Activated CD4-positive, alpha-beta T cell treated with anti-CD3 and anti-CD28 coated beads, Interleukin-2, amount 50 U/mL, for 16 hours (primary cell): Measurements from ENCODE around the gene MRPL54.

ENCODE experiments used
- DNase-seq: peaks from one replicate; pipeline ENCODE4 v3.0.0-alpha.2; 2020

The MRPL54 gene

DNA sequence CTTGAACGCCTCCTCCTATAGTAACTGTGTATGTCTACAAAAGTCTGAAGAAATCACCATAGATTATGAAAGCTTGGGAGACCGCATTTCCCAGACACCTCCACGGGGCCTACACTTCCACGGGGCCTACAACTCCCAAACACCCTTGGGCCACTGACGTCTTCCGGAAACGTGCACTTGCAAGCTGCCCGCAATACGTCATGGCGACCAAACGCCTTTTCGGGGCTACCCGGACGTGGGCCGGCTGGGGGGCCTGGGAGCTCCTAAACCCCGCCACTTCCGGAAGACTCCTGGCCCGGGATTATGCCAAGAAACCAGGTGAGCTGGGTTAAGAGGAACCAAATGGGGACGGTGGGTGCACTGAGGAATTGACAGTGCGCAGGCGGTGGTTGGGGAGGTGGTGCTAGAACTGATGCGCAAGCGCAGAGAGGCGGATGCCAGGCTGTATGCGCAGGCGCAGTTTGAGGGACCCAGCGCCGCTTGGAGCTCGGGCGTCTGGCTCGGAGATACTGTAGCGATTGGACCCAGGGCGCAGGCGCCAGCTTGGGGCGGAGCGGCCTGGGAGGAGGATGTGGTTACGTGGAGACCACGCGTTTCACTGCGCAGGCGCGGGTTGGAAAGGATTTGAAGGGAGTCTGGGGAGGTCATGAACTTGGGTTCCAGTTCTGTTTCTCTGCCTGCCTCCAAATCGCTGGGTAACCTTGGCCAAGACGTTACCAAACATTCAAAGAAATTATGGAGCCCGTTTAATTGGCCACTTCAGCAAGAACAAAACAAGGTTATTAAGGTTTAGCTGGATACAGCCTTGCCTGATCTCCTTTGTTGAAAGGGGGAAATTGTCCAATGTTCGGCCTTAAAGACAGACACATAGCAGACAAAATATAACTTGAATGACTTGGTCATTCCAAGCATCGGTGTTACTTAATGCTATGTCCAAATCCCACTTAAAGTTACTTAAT lies at the start of gene MRPL54:
Gene MRPL54 (plus strand): TSS at position 182 of the 959 bp plus-strand sequence. CDS start 19 bp downstream, at position 201.
- peak; percentile 100 for DNase-seq

DNA sequence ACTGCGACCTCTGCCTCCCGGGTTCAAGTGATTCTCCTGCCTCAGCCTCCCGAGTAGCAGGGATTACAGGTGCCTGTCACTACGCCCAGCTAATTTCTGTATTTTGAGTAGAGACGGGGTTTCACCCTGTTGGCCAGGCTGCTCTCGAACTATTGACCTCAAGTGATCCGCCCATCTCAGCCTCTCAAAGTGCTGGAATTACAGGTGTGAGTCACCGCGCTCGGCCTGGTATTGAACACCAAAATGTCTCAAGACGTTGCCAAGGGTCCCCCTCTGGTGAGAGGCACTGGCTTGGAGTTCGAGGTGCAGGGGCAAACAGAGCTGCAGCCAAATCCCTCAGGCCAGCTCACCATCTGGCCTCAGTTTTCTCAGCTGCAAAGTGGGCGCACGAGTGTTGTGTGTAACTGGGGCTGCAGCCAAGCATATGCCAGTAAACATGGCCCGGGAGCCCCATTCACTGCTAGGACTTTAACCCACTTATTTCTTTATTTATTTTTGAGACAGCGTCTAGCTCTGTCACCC lies 46.3 kb upstream of the MRPL54 start:
- DNase-seq = no peak

DNA sequence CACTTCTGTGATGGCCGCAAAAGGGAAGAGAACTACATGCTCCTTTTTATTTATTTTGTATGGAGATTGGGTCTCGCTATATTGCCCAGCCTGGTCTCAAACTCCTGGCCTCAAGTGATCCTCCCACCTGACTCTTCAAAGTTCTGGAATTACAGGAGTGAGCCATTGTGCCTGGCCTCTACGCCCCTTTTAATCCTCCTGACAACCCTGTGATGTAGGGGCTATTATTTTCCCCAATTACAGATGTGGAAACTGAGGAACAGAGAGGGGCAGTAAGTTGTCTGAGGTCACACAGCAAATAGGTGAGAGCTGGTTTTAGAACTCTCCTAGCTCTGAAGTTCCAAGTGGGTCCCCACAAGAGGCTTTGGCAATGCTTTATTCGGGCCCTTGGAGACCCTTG lies 42.6 kb upstream of the MRPL54 start:
- no peak for DNase-seq

DNA sequence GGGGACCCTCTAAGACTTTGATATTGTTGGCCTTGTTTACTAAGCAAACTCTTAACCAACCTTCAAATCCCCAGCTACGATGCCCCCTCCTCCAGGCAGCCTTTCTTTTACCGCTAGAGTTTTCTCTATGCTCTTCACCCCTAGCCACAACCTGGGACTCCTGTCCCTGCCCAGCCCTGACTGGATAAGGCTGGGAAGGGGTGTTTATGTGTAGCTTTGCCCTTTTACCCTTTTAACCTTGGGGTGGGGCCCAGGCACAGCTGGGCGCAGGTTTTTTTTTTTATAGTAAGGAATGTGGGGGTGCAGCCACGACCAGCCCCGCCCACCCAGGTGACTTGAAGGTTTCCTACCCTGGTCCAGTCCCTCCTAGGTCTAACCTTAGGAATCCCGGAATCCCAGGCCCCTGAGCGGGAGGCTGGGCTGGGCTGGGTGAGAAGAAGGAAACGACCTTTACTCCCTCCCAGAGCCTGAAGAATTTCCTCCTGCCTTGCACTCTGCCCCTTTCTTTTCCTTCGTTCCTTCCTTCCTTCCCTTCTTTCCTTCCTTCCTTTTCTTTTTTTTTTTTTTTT lies 42.0 kb upstream of the MRPL54 start:
- no peak for DNase-seq

DNA sequence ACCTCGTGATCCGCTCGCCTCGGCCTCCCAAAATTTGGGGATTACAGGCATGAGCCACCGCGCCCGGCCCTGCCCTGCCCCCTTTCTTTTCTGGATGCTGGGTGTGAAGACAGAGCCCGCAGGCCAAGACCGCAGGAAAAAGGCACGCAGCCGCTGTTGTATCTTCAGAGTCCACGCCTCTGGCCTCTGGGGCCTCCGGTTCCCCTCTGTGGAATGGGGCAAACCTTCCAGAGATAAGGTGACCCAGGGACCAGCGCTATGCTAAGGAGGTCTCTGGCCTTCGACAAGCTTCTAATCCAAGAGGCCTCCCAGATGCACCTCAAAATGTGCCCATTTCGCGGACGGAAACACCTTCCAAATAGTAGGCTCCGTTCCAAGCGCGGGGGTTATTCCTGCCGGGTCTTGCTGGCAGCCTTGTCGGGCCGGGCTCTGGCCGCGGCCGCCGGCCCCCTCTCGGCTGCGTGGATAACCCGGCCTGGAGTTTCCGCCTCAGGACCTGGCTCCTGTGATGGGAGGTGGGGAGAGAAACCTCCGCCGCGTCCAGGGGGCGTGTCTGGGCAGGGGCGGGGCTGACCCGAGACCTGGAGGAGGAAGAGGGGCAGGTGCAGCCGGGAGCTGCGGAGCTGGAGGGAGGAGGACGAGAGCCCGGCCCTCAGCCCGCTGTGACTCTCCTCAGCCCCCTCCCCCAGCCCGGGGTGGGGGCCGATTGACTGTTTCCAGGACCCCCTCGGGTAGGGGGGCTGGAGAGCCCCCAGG lies 41.2 kb upstream of the MRPL54 start:
- peak; percentile 81 for DNase-seq

DNA sequence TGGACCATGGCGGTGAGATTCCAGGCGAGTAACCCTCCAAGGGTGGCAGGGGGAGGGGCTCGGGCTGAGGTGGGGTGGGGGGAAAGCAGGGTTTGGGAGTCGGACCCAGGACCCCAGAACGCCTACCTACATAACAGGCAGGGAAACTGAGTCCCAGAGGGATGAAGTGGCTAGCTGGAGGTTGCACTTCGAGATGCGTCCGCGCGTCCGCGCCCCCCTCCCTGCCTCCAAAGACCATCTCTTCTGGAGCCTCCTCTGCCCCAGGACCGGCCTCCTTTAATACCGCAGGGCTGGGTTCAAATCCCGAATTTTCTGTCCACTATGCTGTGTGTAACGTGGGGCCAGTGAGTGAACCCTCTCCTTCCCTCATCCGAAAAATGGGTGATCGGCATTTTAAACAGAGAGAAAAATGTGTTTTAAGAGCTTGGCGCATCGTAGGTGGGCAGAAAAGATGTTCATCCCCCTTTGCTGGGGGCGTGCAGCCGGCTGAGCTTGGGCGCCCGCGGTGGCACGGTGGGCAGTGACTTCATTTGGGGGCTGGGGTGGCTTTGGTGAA lies 40.5 kb upstream of the MRPL54 start:
- no peak for DNase-seq

DNA sequence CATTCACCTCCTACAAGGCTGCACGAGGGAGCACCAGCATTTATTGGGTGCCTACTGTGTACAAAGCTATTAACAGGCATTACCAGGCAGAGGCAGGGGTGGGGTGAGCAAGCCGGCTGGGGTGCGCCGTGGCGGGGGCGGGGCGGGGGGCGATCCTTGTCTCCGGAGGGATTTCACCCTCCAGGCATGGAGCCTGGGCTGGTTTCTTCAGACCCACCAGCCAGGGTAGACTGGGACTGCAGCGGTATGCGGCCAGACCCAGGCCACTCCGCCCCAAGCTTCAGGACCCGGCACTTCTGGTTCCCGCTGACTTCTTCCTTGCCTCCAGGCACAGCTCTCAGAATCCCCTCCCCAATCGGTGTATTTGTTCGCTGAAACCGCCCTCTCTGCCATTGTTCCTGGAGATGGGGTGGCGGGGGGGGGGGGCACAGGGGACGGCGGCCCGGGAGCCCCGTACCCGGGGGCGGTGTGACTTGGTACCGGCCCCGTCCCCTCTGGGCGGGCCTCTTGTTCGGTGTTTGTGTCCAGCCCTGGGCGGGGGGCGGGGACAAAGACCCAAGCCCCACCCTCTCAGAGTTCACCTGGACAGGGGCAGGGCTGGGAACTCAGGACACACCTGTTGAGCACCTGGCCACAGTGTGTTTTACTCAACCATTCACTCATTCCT lies 39.9 kb upstream of the MRPL54 start:
- DNase-seq = no peak

DNA sequence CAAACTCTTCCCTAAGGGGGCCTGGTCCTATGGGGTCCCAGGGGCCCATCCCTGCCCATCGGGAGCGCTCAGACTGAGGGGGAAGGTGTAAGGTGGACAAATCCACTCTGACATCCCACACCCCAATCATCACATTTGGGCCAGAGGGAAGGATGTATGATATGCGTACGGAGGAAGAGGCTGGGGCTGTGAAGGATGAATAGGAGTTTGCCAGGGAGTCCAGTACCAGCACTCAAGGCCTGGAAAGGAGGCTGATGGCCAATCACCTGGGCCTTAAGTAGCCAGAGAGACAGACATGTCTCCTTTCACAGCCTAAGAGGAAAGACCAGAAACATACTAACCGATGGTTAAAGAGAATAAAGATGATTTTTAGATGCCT lies 39.4 kb upstream of the MRPL54 start:
- DNase-seq = no peak

DNA sequence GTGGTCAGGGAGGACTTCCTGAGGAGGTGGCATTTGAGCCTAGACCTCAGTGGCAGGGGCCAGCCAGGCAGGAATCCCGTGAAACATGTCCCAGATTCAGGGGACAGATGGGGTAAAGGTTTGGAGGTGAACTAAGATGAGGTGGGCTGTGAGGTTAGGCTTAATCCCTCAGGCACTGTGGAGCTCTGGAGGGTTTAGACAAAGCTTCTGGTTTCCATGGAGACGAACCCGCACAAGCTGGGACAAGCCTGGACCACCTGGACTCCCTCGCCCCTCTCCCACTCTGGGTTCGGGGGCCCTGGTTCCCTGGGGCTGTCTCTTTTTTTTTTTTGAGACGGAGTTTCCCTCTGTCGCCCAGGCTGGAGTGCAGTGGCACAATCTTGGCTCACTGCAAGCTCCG lies 38.6 kb upstream of the MRPL54 start:
- no peak for DNase-seq

DNA sequence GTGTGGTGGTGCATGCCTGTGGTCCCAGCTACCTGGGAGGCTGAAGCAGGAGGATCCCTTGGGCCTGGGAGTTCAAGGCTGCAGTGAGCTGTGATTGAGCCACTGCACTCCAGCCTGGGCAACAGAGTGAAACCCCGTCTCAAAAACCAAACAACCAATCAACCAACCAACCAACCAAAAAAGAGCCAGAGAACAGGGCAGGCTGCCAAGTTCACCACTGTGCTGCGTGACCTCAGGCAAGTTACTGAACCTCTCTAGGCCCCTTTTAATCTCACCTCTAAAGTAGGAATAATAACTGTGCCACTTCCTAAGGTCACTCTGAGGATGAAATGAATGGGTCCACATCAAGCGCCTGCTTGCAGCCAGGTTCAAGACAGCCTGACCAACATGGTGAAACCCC lies 37.4 kb upstream of the MRPL54 start:
- DNase-seq = no peak

DNA sequence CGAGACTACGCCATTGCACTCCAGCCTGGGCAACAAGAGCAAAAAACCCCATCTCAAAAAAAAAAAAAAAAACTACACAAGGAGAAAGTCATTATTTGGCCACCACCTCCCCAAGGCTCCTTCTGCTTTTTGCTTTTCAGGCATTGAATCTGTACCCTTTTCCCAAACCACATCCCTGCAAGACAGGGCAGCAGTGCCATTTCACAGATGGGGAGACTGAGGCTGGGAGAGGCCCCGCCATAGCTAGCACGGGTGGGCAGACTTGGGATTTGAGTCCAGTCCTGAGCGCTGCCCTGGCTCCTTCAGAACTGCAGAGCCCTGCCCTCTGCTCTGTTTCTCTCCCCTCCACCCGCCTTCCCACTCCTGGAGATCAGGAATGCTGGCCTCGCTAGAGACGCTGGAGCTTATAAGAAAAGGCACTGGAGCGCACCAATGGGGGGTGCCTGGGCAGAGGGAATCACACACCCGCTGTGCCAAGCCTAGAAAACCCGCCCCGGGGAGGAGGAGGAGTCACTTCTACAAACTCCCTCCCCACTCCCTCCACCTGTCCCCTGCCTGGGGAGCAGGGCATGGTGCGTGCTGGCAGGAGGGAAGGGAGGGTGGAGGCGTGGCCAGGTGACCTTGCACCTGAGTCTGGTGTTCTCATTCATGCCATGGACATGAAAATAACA lies 36.7 kb upstream of the MRPL54 start:
- DNase-seq = no peak

DNA sequence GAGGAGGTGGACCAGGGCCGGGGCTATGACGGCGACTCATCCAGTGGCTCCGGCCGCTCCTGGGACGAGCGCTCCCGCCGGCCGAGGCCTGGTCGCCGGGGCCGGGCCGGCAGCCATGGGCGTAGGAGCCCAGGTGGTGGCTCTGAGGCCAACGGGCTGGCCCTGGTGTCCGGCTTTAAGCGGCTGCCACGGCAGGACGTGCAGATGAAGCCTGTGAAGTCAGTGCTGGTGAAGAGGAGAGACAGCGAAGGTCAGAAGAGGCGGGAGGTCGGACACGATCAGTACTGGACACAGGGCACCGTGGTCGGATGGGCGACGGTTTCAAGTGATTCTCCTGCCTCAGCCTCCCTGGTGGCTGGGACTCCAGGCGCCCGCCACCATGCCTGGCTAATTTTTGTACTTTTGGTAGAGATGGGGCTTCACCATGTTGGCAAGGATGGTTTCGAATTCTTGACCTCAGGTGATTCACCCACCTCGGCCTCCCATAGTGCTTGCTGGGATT lies 32.0 kb upstream of the MRPL54 start:
- DNase-seq = no peak

DNA sequence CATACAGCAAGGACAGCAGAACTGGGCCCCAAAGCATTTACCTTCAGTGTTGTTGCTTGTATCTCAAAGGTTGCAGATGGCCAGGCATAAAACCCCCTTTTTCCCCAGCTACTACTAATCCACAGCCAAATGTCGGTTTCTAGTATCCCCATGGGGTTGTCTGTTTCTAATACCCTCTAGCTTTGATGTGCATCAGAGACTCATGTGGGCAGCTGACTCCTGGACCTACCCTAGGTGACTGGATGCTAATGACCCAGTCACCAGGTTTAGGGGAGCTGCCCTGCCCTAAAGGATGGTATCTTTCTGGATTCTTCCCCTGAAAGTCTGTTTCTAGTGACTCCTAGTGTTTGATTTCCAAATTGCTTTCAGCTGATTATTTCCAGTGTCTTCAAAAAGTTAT lies 30.4 kb upstream of the MRPL54 start:
- DNase-seq = no peak

DNA sequence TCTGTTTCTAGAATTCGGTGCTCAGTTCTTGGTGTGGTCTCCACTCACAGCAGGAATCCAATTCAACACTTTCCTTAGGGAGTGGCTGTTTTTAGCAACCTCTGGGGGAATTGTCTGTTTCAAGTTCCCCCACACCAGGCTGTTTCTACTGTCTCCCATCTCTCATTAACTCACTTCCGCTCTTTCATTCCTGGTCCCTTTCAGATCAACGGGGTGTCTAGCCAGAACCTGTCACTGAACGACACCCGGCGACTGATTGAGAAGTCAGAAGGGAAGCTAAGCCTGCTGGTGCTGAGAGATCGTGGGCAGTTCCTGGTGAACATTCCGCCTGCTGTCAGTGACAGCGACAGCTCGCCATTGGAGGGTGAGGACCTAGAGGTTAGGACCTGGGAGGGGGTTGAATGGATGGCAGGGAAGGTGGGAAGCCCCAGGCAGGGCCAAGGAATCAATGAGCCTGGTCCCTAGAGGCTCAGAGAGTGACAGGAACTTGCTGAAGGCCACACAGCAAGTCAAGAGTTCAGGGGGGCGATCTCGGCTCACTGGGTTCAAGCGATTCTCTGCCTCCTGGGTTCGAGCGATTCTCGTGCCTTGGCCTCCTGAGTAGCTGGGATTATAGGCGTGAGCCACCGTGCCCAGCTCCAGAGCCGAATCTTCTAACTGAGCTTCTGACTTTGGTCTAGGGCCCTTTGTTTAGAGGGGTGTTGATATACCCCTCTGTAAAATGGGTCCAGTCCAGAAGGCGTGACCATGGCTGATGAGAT lies 28.8 kb upstream of the MRPL54 start:
- no peak for DNase-seq

DNA sequence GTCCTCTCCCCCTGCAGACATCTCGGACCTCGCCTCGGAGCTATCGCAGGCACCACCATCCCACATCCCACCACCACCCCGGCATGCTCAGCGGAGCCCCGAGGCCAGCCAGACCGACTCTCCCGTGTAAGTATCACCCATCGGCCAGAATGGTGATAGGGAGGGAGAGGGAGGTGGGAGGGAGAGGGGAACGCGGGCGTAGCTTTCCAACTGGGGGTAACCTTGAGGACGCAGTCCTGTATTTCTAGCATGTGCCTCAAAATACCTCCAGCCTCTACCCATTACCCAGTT lies 28.2 kb upstream of the MRPL54 start:
- DNase-seq = no peak

DNA sequence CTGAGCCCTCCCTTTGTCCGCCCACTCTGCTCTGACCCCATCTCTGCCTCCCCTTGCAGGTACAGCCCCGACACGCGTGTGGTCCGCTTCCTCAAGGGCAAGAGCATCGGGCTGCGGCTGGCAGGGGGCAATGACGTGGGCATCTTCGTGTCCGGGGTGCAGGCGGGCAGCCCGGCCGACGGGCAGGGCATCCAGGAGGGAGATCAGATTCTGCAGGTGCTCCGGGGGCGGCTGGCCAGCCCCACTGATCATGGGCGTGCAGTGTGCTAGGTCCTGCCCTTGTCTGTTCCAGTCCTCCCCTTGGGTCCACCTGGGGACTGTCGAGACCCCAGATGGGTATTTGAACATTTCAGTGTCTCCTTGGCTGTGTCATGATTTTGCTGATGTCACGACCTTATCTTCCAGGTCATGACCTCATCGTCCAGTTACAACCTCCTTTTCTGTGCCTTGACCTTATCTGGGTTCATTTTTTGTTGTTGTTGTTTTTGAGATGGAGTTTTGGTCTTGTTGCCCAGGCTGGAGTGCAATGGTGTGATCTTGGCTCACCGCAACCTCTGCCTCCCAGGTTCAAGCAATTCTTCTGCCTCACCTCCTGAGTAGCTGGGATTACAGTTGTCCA lies 26.3 kb upstream of the MRPL54 start:
- no peak for DNase-seq

DNA sequence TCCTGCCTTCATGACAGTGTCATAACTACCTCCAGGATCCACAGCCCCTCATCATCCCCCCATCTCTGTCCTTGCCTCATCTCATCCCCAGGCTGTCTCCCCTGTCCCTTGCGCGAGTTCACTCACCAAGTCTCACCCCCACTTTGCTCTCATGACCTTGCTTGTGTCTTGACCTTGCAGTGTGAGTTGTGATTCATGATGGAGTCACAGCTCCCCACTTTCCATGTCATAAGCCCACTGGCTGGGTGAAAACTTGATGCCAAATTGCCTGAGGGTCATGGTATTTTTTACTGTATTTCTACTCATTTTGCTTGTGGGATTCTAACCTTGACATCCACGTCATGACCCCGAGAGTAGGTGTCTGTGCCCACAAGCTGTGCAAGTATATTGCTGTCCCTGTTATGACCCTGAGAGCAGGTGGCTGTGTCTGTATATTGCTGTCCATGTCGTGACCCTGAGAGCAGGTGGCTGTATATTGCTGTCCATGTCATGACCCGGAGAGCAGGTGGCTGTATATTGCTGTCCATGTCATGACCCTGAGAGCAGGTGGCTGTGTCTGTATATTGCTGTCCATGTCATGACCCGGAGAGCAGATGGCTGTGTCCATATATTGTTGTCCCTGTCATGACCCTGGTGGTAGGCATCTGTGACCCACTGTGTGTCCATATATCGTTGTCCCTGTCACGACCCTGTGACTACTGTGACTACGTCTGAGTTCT lies 24.8 kb upstream of the MRPL54 start:
- no peak for DNase-seq

DNA sequence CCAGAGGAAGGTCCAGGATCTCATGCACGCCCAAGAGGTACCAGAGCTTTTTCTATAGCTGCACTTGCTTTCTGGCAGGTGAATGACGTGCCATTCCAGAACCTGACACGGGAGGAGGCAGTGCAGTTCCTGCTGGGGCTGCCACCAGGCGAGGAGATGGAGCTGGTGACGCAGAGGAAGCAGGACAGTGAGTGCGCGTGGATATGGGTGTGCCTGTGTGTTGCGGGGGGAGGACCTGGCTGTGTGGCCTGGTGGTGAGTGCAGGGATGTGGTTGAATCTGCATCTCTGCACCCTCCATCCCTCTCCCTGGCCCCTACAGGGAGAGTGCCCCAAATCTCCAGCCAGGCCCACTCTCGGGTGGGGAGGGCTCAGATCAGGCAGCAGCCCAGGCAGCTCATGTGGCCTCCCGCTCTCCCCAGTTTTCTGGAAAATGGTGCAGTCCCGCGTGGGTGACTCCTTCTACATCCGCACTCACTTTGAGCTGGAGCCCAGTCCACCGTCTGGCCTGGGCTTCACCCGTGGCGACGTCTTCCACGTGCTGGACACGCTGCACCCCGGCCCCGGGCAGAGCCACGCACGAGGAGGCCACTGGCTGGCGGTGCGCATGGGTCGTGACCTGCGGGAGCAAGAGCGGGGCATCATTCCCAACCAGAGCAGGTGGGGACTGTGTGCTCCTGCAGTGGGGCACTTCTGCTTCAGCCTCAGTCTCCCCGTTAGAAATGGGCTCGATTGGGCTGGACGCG lies 23.8 kb upstream of the MRPL54 start:
- no peak for DNase-seq

DNA sequence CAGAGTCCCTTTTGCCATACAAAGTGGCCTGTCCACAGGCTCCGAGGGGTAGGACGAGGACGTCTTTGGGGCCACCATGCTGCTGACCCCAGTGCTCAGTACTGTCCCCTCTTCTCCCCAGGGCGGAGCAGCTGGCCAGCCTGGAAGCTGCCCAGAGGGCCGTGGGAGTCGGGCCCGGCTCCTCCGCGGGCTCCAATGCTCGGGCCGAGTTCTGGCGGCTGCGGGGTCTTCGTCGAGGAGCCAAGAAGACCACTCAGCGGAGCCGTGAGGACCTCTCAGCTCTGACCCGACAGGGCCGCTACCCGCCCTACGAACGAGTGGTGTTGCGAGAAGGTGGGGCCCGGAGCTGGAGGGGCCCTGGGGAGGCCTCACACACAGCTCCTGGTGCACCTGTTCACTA lies 22.1 kb upstream of the MRPL54 start:
- DNase-seq = no peak
